Erythroblast (primary cell): Measurements from ENCODE around the gene VSX1.

Experiments used
- DNase-seq, 2 experiments: peaks; one replicate each; lab custom pipeline; 2025; lab: John Stamatoyannopoulos, UW
- GATA1 ChIP-seq: IDR thresholded peaks from 2 replicates; pipeline ENCODE4 v1.6.1; 2011; ENCODE audit warnings: low read depth, mild to moderate bottlenecking, control low read depth, low read length, moderate library complexity
- POLR2A ChIP-seq: IDR thresholded peaks from 2 replicates; pipeline ENCODE4 v1.6.1; 2011; ENCODE audit warnings: mild to moderate bottlenecking, low read length

VSX1 gene

GRCh38 chr20:25082498-25082873 lies 545 bp upstream of the VSX1 start:
- DNase-seq: no peak
- TF ChIP-seq GATA1 (no peak), POLR2A (no peak)

DNA sequence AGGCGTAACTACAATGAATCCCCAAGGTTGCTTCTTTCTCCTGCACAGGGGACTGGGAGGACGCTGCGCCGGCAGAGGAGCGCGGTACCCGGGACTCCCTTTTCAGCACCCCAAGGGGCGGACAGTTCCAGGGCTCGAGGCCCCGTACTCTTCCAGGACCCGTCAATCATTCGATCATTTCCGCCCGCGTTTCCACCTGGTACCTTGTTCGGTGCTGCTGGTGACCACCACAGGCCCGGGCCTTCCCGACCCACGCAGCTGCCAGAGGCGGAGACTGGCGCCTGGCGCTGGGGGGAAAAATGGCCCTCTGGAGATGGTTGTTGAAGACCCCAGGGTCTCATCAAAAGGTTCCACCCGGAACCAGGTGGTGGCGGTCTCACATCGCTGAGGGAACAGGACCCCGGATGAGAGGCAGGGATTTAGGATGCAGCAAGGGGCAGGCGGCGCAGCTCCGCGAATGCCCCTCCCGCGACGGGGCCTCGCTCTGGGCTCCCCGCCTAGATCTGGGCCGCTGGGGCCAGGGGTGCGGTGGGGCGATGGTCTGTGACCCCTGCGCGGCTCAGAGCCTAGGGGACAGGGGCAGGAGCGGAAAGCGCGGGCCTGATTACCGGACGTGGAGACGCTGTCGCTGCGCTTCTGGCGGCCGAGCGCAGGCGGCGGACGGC lies 744 bp downstream of the VSX1 start:
- peak; percentile 17 to 25 for DNase-seq
- TF ChIP-seq POLR2A: no peak
- TF ChIP-seq GATA1: no peak

DNA sequence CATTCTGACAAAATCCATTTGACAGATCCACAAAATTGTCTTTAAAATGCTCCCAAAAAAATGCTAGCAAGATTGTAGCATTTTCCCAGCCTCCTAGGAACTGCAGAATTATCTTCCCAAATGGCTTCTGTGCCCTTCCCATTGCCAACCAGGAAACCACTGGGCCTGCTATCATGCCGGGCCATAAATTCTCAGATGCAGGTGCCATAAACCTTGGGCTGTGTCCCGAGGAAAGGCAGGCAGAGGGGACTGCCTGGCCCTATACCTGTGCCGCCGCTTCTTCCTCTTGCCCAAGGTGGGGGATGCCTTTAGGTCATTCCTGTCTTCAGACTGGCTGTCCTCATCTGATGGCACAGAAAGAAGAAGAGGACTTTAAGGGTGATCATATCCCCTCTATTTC lies 2.8 kb downstream of the VSX1 start:
- TF ChIP-seq GATA1 (no peak), POLR2A (no peak)
- DNase-seq: no peak

- TF ChIP-seq POLR2A (no peak), GATA1 (no peak)
- no peak for DNase-seq
Observed at GRCh38 chr20:25078662-25079061, 3.3 kb downstream of the VSX1 start.

DNA sequence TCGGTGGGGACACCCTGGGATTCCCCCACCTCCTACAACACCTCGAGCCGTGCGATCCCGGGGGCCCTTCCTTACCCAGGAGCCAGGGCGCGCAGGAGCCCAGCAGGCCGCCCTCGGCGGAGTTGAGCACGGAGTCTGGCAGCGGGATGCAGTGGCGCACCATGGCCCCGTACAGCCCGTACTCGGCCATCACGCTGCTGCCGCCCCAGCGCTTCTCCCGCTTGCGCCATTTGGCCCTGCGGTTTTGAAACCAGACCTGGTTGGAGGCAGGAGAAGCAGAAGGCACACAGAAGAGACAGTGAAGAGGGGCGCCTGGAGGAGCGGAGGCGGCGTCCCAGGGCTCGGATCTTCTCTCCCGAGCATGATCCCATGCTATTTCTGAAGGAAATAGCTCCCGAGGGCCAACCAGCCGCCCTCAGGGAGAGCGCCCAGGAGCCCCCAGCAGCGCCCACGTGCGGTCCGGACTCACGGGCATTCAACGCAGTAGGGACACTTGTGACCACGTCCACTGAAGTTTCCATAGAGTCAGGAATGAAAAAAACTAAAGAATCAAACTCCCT lies 4.3 kb downstream of the VSX1 start:
- no peak for DNase-seq
- TF ChIP-seq GATA1 (no peak), POLR2A (no peak)

- TF ChIP-seq POLR2A: no peak
- TF ChIP-seq GATA1: no peak
Observed at GRCh38 chr20:25076731-25077609, 5.0 kb downstream of the VSX1 start.

GRCh38 chr20:25076201-25076600 lies 5.7 kb downstream of the VSX1 start:
- TF ChIP-seq POLR2A: no peak
- no peak for DNase-seq

More at GRCh38 chr20:25076731-25077609, 5.0 kb downstream of the VSX1 start:
- peak; percentile 24 to 29 for DNase-seq

GRCh38 chr20:25073544-25073943 lies 8.4 kb downstream of the VSX1 start:
- no peak for DNase-seq
- TF ChIP-seq POLR2A: no peak
- no peak for TF ChIP-seq GATA1

DNA sequence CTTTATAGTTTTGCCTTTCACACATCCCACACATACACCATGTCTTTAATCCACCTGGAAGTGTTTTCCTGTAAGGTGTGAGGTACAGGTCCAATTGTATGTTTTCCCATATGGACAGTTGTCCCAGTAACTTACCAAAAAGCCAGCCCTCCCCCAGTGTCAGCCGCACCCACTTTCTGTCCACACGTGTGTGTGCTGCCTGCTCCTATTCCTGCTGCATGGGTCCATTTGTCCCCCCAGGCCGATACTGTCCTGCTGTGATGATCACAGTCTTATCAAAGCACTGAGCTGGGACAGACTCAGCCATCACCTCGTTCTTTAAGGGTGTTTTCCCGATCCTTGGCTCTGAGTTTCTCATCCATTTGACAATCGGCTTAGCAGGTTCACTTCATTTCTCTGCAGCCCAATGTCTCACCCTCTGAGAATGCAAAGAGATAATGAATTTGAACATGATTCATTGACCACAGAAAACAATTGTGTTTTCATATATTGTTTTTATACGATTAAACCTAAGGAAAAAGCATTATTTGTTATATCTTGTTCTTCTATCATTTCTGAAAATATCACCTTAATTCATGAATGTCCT lies 9.6 kb downstream of the VSX1 start:
- DNase-seq: no peak
- TF ChIP-seq GATA1 (no peak), POLR2A (no peak)

- no peak for DNase-seq
- TF ChIP-seq POLR2A: no peak
- no peak for TF ChIP-seq GATA1
Observed at GRCh38 chr20:25071734-25072133, 10.2 kb downstream of the VSX1 start.

GRCh38 chr20:25070821-25071473 lies 11.0 kb downstream of the VSX1 start:
- TF ChIP-seq GATA1 (no peak), POLR2A (no peak)
- no peak for DNase-seq

- TF ChIP-seq GATA1: no peak
- no peak for TF ChIP-seq POLR2A
- peak in 1 of 2 experiments; percentile 30 for DNase-seq
Observed at GRCh38 chr20:25067102-25067987, 14.6 kb downstream of the VSX1 start.
